KMS-11 (cell line): Measurements from ENCODE around the gene VWA3A.
"Not testable (repeated sequence)": the region's sequence is repeated elsewhere in the genome, so short reads cannot be mapped to it uniquely, and the experiment has no call there.

ENCODE experiments used
- H2AFZ ChIP-seq: fragments of 200-600 bp; sonication (generic); 2 replicates; pipeline ENCODE4 v1.6.1; 2016; ENCODE audit warnings: antibody characterized with exemption, mixed run types, low read depth
- H3K27ac ChIP-seq: fragments of 200-600 bp; sonication (generic); 2 replicates; pipeline ENCODE4 v1.6.1; 2016; ENCODE audit warnings: mild to moderate bottlenecking, mixed run types
- H3K27me3 ChIP-seq: fragments of 200-600 bp; sonication (generic); 2 replicates; pipeline ENCODE4 v1.6.1; 2017; ENCODE audit warnings: mild to moderate bottlenecking, low read depth, mixed run types, moderate library complexity; ENCODE audit not compliant: insufficient read depth
- H3K36me3 ChIP-seq: fragments of 200-600 bp; sonication (generic); 2 replicates; pipeline ENCODE4 v1.6.1; 2017; ENCODE audit warnings: mild to moderate bottlenecking, mixed run types; ENCODE audit not compliant: insufficient read depth
- H3K4me1 ChIP-seq: fragments of 200-600 bp; sonication (generic); 2 replicates; pipeline ENCODE4 v1.6.1; 2016; ENCODE audit warnings: mild to moderate bottlenecking, low read depth, mixed run types; ENCODE audit not compliant: poor library complexity, severe bottlenecking
- H3K4me2 ChIP-seq: fragments of 200-600 bp; sonication (generic); 2 replicates; pipeline ENCODE4 v1.7.0; 2016; ENCODE audit warnings: mild to moderate bottlenecking, mixed run types
- H3K4me3 ChIP-seq: fragments of 200-600 bp; sonication (generic); IDR thresholded peaks from 2 replicates; pipeline ENCODE4 v1.6.1; 2017; ENCODE audit warnings: low read depth, low read length, mixed read lengths; ENCODE audit not compliant: insufficient read depth
- H3K79me2 ChIP-seq: fragments of 200-600 bp; sonication (generic); 2 replicates; pipeline ENCODE4 v1.6.1; 2016; ENCODE audit warnings: low read depth, mixed run types; ENCODE audit not compliant: insufficient read depth
- H3K9ac ChIP-seq: fragments of 200-600 bp; sonication (generic); 2 replicates; pipeline ENCODE4 v1.6.1; 2016; ENCODE audit warnings: mild to moderate bottlenecking, mixed run types
- H4K20me1 ChIP-seq: fragments of 200-600 bp; sonication (generic); 2 replicates; pipeline ENCODE4 v1.6.1; 2016; ENCODE audit warnings: mild to moderate bottlenecking, mixed run types; ENCODE audit not compliant: insufficient read depth
- CTCF ChIP-seq: fragments of 200-600 bp; sonication (generic); conservative IDR thresholded peaks from 2 replicates; pipeline ENCODE4 v1.6.1; 2017; ENCODE audit warnings: low read depth, mild to moderate bottlenecking, antibody characterized with exemption, low read length, moderate library complexity, mixed read lengths

VWA3A gene

GRCh38 chr16:22124583-22125284 is 32.4 kb downstream of the VWA3A start:
- Histone ChIP-seq H2AFZ (no peak overlapping the region), H3K36me3 (no peaks in the 10 kb centered on the region), H3K27me3 (no peaks in the 10 kb centered on the region), H3K9ac (no peak overlapping the region), H3K4me3 (no peak overlapping the region), H4K20me1 (no peaks in the 10 kb centered on the region), H3K27ac (no peak overlapping the region), H3K4me2 (no peak overlapping the region), H3K4me1 (no peaks in the 10 kb centered on the region), H3K79me2 (no peaks in the 10 kb centered on the region)
- TF ChIP-seq CTCF, result no peak

GRCh38 chr16:22126037-22126558 is 33.8 kb downstream of the VWA3A start:
- H4K20me1 ChIP-seq, result no peaks in the 10 kb centered on the region

DNA sequence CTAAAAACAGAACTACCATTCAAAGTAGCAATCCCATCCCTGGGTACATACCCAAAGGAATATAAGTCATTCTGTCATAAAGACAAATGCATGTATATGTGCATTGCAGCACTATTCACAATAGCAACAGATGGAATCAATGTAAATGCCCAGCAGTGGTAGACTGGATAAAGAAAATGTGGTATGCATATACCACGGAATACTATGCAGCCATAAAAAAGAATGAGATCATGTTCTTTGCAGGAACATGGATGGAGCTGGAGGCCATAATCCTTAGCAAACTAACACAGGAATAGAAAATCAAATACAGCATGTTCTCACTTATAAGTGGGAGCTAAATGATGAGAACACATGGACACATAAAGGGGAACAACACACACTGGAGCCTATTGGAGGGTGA is 36.2 kb downstream of the VWA3A start:
- not testable (repeated sequence) for H3K9ac ChIP-seq, H3K4me1 ChIP-seq, H3K4me3 ChIP-seq, H3K27ac ChIP-seq, H3K36me3 ChIP-seq, H2AFZ ChIP-seq, H3K27me3 ChIP-seq, H3K4me2 ChIP-seq, H3K79me2 ChIP-seq, H4K20me1 ChIP-seq

More at GRCh38 chr16:22126037-22126558, 33.8 kb downstream of the VWA3A start:
- Histone ChIP-seq H3K4me3 (no peak overlapping the region), H3K4me1 (no peaks in the 10 kb centered on the region), H3K9ac (no peak overlapping the region), H3K79me2 (no peaks in the 10 kb centered on the region), H3K27ac (no peak overlapping the region), H3K27me3 (no peaks in the 10 kb centered on the region), H3K36me3 (no peaks in the 10 kb centered on the region), H3K4me2 (no peak overlapping the region), H2AFZ (no peak overlapping the region)
- no peak for TF ChIP-seq CTCF

- Histone ChIP-seq H3K27ac (no peak overlapping the region), H3K36me3 (no peaks in the 10 kb centered on the region), H3K9ac (no peak overlapping the region), H3K4me1 (no peaks in the 10 kb centered on the region), H3K27me3 (no peaks in the 10 kb centered on the region), H3K4me2 (no peak overlapping the region), H3K4me3 (no peak overlapping the region), H3K79me2 (no peaks in the 10 kb centered on the region), H4K20me1 (no peaks in the 10 kb centered on the region), H2AFZ (no peak overlapping the region)
- TF ChIP-seq CTCF, result no peak
Observed at GRCh38 chr16:22130528-22130927, 38.2 kb downstream of the VWA3A start.

DNA sequence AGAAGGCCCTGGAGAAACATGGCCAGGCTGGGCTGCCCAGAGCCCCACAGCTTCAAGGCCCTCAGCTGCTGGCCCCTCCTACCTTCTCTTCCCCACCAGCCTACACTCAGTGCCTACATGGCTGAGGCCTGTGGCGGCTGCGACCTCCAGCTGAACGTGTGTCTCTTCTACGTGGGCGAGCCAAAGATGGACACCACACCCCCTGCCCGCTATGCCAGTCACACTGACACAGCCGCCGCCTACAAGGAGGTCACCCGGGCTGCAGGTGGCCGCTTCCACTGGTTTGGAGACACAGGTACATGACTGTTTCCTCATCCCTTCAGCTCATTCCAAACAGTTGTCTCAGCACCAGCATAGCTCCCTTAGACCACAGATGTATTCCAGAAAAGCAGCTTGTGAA is 40.5 kb downstream of the VWA3A start:
- Histone ChIP-seq H4K20me1 (no peaks in the 10 kb centered on the region), H3K9ac (no peak overlapping the region), H3K27me3 (no peaks in the 10 kb centered on the region), H3K4me2 (no peak overlapping the region), H3K4me1 (no peaks in the 10 kb centered on the region), H2AFZ (no peak overlapping the region), H3K27ac (no peak overlapping the region), H3K79me2 (no peaks in the 10 kb centered on the region), H3K36me3 (no peaks in the 10 kb centered on the region), H3K4me3 (no peak overlapping the region)
- TF ChIP-seq CTCF, result no peak
